Measurements from ENCODE around the gene MYO5B.

GRCh38 chr18:50188652-50189051 lies 6.3 kb downstream of the MYO5B start:
- TF ChIP-seq CTCF (IDR thresholded peaks at IDR 0.05 in 2 of 3, conservative IDR thresholded peaks at IDR 0.05 in 1 of 3; ENCODE audit: borderline replicate concordance in 1 of 3, insufficient read depth in 1 of 3, low read depth in 2 of 3, low read length in 2 of 3) (no peak), EZH2 (IDR thresholded peaks at IDR 0.05) (no peak), ELF1 (IDR thresholded peaks at IDR 0.05; ENCODE audit: borderline replicate concordance, low read depth) (no peak), MAX (IDR thresholded peaks at IDR 0.05) (no peak), ATF3 (IDR thresholded peaks at IDR 0.05) (no peak), JUND (IDR thresholded peaks at IDR 0.05) (no peak), YY1 (IDR thresholded peaks at IDR 0.05; ENCODE audit: extremely low read depth, insufficient replicate concordance, low read depth, low read length) (no peak), CBX3 (IDR thresholded peaks at IDR 0.05; ENCODE audit: low read depth) (no peak), SIN3A (IDR thresholded peaks at IDR 0.05; ENCODE audit: low read depth) (no peak), POLR2A (IDR thresholded peaks at IDR 0.05; ENCODE audit: borderline replicate concordance, extremely low read depth, insufficient read depth, insufficient read length) (no peak), TCF7L2 (IDR thresholded peaks at IDR 0.05; ENCODE audit: borderline replicate concordance, extremely low read depth, insufficient read depth, insufficient read length) (no peak), POLR2AphosphoS5 (IDR thresholded peaks at IDR 0.05; ENCODE audit: low read depth, low read length) (no peak), RAD21 (IDR thresholded peaks at IDR 0.05; ENCODE audit: low read depth) (no peak)
